ENCODE measurements around the gene ADAMTS15. TPM values are rescaled to one million over a fixed set of nuclear protein-coding genes. Genes with fewer than 3 reads are reported as not detected.

Gene ADAMTS15
- total RNA-seq, 2 experiments from 2014 or later = 0.08 to 0.11 TPM

DNA sequence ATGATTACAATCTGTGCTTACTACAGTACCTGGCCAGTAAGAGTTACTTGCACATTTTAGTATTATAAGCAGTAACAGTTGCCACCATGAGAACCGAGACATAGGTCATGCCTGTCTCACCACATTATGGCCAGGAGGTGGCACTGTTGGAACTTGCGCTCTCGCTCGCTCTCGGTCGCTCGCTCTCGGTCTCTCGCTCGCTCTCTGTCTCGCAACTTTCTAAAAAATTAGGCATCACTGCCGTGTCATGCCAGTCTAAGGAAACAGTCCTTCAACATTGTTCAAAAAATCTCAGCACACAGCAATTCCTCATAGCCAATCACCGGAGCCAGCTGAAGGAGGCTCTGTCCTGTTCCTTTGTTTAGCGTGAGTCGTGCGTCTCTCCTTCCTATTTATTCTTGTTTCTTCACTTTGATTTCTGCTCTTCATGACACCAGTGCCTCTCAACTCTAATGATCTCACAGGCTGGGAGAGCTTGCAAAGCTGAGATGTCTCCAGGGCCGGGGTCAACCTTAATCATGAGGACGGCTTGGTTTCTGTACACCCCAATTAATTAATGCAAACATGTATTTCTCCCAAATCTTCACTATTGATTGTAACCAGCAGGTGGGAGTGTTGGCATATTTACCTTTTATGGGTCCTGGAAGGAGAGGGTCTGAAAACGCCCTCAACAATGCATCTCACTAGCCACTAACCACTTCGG lies 13.8 kb upstream of the ADAMTS15 start:
- POLR2A ChIA-PET = no interaction called here
- H3K4me3 ChIP-seq (ENCODE audit: low read length) = peak overlapping the region; percentile 68

DNA sequence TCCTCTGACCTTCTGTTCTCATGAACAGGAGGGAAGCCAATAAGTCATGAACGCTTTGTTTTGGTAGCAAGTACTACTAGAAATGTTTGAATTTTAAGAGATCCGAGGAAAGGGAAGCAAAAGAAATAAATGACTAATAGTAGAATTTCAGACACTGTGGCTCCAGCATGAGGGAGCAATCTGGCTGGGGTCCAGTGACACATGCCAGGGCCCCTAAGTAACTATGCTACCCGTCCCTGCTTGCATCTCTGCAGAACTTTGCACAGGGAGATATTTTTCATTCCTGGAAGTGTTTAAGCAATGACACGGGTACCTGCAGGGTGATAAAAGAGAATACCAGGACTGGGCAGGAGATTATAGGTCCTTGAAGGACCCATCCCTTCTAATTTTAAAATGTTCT lies 12.8 kb upstream of the ADAMTS15 start:
- no peak for ATAC-seq (ENCODE audit: poor library complexity)
- peaks cover 2 to 9% of the 10 kb centered on the region in 2 experiments for H3K27me3 ChIP-seq (ENCODE audit: control insufficient read depth in 1 of 2, insufficient read depth in 2 of 2, low read length in 2 of 2)
- ChIA-PET POLR2A (no interaction called here), CTCF (interaction anchor here (1.1 to 1.5 kb wide), 2 partner anchors 223 to 423 kb away, joined by 3 to 6 read pairs; no protein-coding TSS in a partner anchor)
- no peak overlapping the region for H3K4me3 ChIP-seq (ENCODE audit: low read length)
- DNase-seq = no peak
- peaks cover 19% of the 10 kb centered on the region for H3K4me1 Mint-ChIP-seq (ENCODE audit: low read depth)
- H3K9me3 Mint-ChIP-seq = no peaks in the 10 kb centered on the region
- no peaks in the 10 kb centered on the region for H3K36me3 ChIP-seq (ENCODE audit: insufficient read depth, low read length)
- H3K4me3 Mint-ChIP-seq = peak overlapping the region; percentile 81
- no peaks in the 10 kb centered on the region for H3K9me3 ChIP-seq (ENCODE audit: control insufficient read depth in 1 of 2, insufficient read depth in 1 of 2, low read length in 2 of 2)
- H3K27ac Mint-ChIP-seq = no peak overlapping the region
- H3K27ac ChIP-seq (ENCODE audit: low read depth in 1 of 2, low read length in 2 of 2) = no peak overlapping the region
- peaks cover 9% of the 10 kb centered on the region for H3K27me3 Mint-ChIP-seq
- TF ChIP-seq, protein P1, sequence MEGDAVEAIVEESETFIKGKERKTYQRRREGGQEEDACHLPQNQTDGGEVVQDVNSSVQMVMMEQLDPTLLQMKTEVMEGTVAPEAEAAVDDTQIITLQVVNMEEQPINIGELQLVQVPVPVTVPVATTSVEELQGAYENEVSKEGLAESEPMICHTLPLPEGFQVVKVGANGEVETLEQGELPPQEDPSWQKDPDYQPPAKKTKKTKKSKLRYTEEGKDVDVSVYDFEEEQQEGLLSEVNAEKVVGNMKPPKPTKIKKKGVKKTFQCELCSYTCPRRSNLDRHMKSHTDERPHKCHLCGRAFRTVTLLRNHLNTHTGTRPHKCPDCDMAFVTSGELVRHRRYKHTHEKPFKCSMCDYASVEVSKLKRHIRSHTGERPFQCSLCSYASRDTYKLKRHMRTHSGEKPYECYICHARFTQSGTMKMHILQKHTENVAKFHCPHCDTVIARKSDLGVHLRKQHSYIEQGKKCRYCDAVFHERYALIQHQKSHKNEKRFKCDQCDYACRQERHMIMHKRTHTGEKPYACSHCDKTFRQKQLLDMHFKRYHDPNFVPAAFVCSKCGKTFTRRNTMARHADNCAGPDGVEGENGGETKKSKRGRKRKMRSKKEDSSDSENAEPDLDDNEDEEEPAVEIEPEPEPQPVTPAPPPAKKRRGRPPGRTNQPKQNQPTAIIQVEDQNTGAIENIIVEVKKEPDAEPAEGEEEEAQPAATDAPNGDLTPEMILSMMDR (IDR thresholded peaks at IDR 0.05) = no peak
- peaks cover 12% of the 10 kb centered on the region for H3K4me1 ChIP-seq (ENCODE audit: insufficient read depth, low read length)
- H3K36me3 Mint-ChIP-seq (ENCODE audit: low read depth) = no peaks in the 10 kb centered on the region
- intact Hi-C loops (cut with DNase I, micrococcal nuclease) = loop anchor here (1.0 to 10.0 kb wide), 2 partner anchors 427 to 459 kb away; no protein-coding TSS in a partner anchor

More for the DNA sequence above, 13.8 kb upstream of the ADAMTS15 start:
- Histone ChIP-seq H3K36me3 (ENCODE audit: insufficient read depth, low read length) (no peaks in the 10 kb centered on the region), H3K4me1 (ENCODE audit: insufficient read depth, low read length) (peaks cover 11% of the 10 kb centered on the region), H3K27me3 (ENCODE audit: control insufficient read depth in 1 of 2, insufficient read depth in 2 of 2, low read length in 2 of 2) (peaks cover 11 to 17% of the 10 kb centered on the region in 2 experiments), H3K9me3 (ENCODE audit: control insufficient read depth in 1 of 2, insufficient read depth in 1 of 2, low read length in 2 of 2) (no peaks in the 10 kb centered on the region), H3K27ac (ENCODE audit: low read depth in 1 of 2, low read length in 2 of 2) (no peak overlapping the region)
- Mint-ChIP-seq H3K27ac (no peak overlapping the region), H3K4me3 (no peak overlapping the region), H3K9me3 (no peaks in the 10 kb centered on the region), H3K4me1 (ENCODE audit: low read depth) (peaks cover 16% of the 10 kb centered on the region), H3K36me3 (ENCODE audit: low read depth) (no peaks in the 10 kb centered on the region), H3K27me3 (peaks cover 19% of the 10 kb centered on the region)
- DNase-seq (peak; percentile 43 to 86 (median 53)), ATAC-seq (ENCODE audit: poor library complexity) (peak; percentile 87)
- intact Hi-C loops (cut with DNase I, micrococcal nuclease) = loop anchor here (1.0 to 10.0 kb wide), 4 partner anchors 221 to 460 kb away; no protein-coding TSS in a partner anchor
- TF ChIP-seq, protein P1 (IDR thresholded peaks at IDR 0.05) = peak; percentile 88
- CTCF ChIA-PET = interaction anchor here (1.0 to 1.7 kb wide), 6 partner anchors 9 to 460 kb away, joined by 3 to 6 read pairs (median 6); no protein-coding TSS in a partner anchor

DNA sequence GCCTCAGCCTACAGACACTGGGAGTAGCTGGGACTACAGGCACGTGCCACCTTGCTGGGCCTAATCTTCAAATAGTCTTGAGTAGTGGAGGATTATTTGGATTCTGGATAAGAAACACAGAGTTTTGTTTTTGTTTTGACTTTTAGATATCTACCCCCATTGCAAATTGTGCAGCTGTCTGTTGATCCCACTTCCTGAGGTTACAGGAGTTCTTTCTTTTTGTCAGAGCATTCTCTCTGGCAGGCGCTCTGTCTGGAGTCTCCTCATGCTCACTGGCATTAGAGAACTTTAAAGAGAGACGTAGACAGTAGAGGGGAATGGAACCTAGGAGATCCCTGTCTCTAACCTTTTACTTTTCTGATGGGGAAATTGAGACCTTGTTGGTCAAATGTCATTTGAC lies 12.3 kb upstream of the ADAMTS15 start:
- Histone ChIP-seq H3K9me3 (ENCODE audit: control insufficient read depth in 1 of 2, insufficient read depth in 1 of 2, low read length in 2 of 2) (no peaks in the 10 kb centered on the region), H3K27me3 (ENCODE audit: control insufficient read depth in 1 of 2, insufficient read depth in 2 of 2, low read length in 2 of 2) (peaks cover 0 to 5% of the 10 kb centered on the region in 2 experiments), H3K36me3 (ENCODE audit: insufficient read depth, low read length) (no peaks in the 10 kb centered on the region), H3K27ac (ENCODE audit: low read depth in 1 of 2, low read length in 2 of 2) (no peak overlapping the region), H3K4me1 (ENCODE audit: insufficient read depth, low read length) (peaks cover 12% of the 10 kb centered on the region), H3K4me3 (ENCODE audit: low read length) (no peak overlapping the region)
- Mint-ChIP-seq H3K9me3 (no peaks in the 10 kb centered on the region), H3K27me3 (peaks cover 7% of the 10 kb centered on the region), H3K4me1 (ENCODE audit: low read depth) (peaks cover 19% of the 10 kb centered on the region), H3K27ac (no peak overlapping the region), H3K4me3 (peak overlapping the region; percentile 34), H3K36me3 (ENCODE audit: low read depth) (no peaks in the 10 kb centered on the region)
- DNase-seq = no peak
- no peak for ATAC-seq (ENCODE audit: poor library complexity)
- CTCF ChIA-PET = no interaction called here
- POLR2A ChIA-PET = no interaction called here
- TF ChIP-seq, protein P1 (IDR thresholded peaks at IDR 0.05) = no peak
- intact Hi-C loops (cut with DNase I, micrococcal nuclease) = loop anchor here in 1 of 2 experiments (10.0 kb wide), 1 partner anchor 459 kb away; no protein-coding TSS in a partner anchor
